Caco-2 (cell line): ENCODE results near the gene VPS13C. TPM values are rescaled to one million over a fixed set of nuclear protein-coding genes. Genes with fewer than 3 reads are reported as not detected.

Experiments used
- BruUV-seq: library from RNA; stranded (reverse); fragments of 400-500 nt; replicated peaks from 2 replicates; lab custom pipeline; 2021; lab: Mats Ljungman, UMichigan
- CTCF ChIA-PET: fragments of 300-600 bp; sonication (Branson Sonifier 250); formaldehyde crosslinking; loops from one replicate; lab custom pipeline; 2022; ENCODE audit warnings: antibody characterized with exemption; lab: Charles Lee
- POLR2A ChIA-PET: fragments of 300-600 bp; sonication (Branson Sonifier 250); formaldehyde crosslinking; loops from one replicate; lab custom pipeline; 2022; ENCODE audit warnings: antibody characterized with exemption; lab: Charles Lee
- DNase-seq, 2 experiments: peaks; one replicate each; pipeline versions ENCODE4 v3.0.0 to v3.0.0-alpha.2; 2020 to 2022
- H3K27me3 ChIP-seq: replicated peaks from 2 replicates; pipeline ENCODE4 v1.6.0; 2011; ENCODE audit warnings: low read length; ENCODE audit not compliant: control insufficient read depth, insufficient read depth
- H3K36me3 ChIP-seq: 2 replicates; pipeline ENCODE4 v1.5.1; 2011; ENCODE audit warnings: low read length; ENCODE audit not compliant: control insufficient read depth, insufficient read depth
- H3K4me1 ChIP-seq: fragments of 250-450 bp; sonication (Bioruptor Pico); 2 replicates; pipeline ENCODE4 v1.5.1; 2020; ENCODE audit warnings: mild to moderate bottlenecking
- H3K4me3 ChIP-seq: 2 replicates; pipeline ENCODE4 v1.5.1; 2011; ENCODE audit warnings: low read depth, mild to moderate bottlenecking, control low read depth, low read length
- H3K9me3 ChIP-seq: fragments of 250-450 bp; sonication (Bioruptor Pico); 2 replicates; pipeline ENCODE4 v1.5.1; 2020; ENCODE audit warnings: mild to moderate bottlenecking, moderate library complexity
- H3K27ac Mint-ChIP-seq: one replicate; pipeline ENCODE4 v1.8.0; 2022; ENCODE audit warnings: mixed read lengths; ENCODE audit not compliant: unreplicated experiment
- H3K27me3 Mint-ChIP-seq: one replicate; pipeline ENCODE4 v1.8.0; 2022; ENCODE audit warnings: mixed read lengths; ENCODE audit not compliant: insufficient read depth, unreplicated experiment
- H3K36me3 Mint-ChIP-seq: one replicate; pipeline ENCODE4 v1.8.0; 2022; ENCODE audit warnings: mild to moderate bottlenecking, mixed read lengths; ENCODE audit not compliant: insufficient read depth, unreplicated experiment
- H3K4me1 Mint-ChIP-seq: one replicate; pipeline ENCODE4 v1.8.0; 2022; ENCODE audit warnings: low read depth, mixed read lengths; ENCODE audit not compliant: unreplicated experiment
- H3K4me3 Mint-ChIP-seq: one replicate; pipeline ENCODE4 v1.8.0; 2022; ENCODE audit warnings: mild to moderate bottlenecking, moderate library complexity, mixed read lengths; ENCODE audit not compliant: unreplicated experiment
- H3K9me3 Mint-ChIP-seq: one replicate; pipeline ENCODE4 v1.8.0; 2022; ENCODE audit warnings: mixed read lengths; ENCODE audit not compliant: unreplicated experiment
- intact Hi-C: fragments of 100-400 bp; cut with micrococcal nuclease; formaldehyde crosslinking; loops from one replicate; pipeline ENCODE4 v1.10.0; 2022; ENCODE audit not compliant: unreplicated experiment
- total RNA-seq: library from RNA; stranded (reverse); gene quantifications from 2 replicates; pipeline ENCODE4 v1.2.3, GENCODE V29; 2022
- TF ChIP-seq, protein P1 (sequence below), 2 experiments: fragments of 200-600 bp in 1 of 2; IDR thresholded peaks; 1 replicate in 1 of 2; 2 replicates in 1 of 2; pipeline versions ENCODE4 v1.5.1 to v1.8.0; 2011 to 2022; ENCODE audit warnings: antibody characterized with exemption in 1 of 2, control low read depth in 1 of 2, inconsistent platforms in 1 of 2, low read depth in 1 of 2, low read length in 1 of 2, mild to moderate bottlenecking in 1 of 2, moderate library complexity in 1 of 2; ENCODE audit not compliant: insufficient read depth in 1 of 2, severe bottlenecking in 1 of 2, unreplicated experiment in 1 of 2

The VPS13C gene
- total RNA-seq, 1 experiment from 2014 or later: 42.4 TPM

DNA sequence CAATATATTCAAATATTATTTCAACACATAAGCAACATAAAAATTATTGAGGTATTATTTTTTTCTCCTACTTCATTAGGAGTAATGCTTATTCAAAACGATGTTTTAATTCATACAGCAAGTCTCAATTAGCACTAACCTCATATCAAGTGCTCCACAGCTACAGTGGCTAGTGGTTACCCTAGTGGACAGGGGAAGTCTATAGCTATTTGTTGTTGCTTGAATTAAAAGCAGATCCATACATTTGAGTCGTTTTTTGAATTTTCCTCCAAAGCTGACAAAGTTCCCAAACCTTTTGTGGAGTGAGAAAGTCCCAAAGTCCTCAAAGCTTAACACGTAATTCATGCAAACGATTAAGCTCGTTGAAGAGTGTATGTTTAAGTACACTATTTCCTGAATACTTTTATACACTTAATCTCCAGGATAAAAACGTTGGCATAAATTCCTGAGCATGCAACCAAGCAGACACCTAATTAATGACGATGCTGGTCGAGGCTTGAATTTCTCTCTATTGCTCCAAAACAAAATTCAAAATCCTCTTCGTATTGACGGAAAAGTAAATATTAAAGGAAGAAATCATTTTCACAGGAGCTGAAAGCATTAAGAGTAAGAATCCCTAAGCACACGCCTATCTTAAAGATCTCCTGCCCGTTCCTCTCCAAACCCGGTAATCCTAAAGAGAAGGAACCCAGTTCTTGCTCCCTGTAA lies 985 bp downstream of the VPS13C start:
- intact Hi-C loops: no loop called here
- ChIA-PET CTCF (no interaction called here), POLR2A (no interaction called here)
- H3K36me3 Mint-ChIP-seq: no peaks in the 10 kb centered on the region
- no peaks in the 10 kb centered on the region for H3K36me3 ChIP-seq
- H3K27me3 Mint-ChIP-seq: peaks cover 3% of the 10 kb centered on the region
- peak overlapping the region; percentile 92 for H3K27ac Mint-ChIP-seq
- H3K4me1 Mint-ChIP-seq: peaks cover 19% of the 10 kb centered on the region
- peak overlapping the region; percentile 85 for H3K4me3 ChIP-seq
- H3K9me3 Mint-ChIP-seq: no peaks in the 10 kb centered on the region
- H3K9me3 ChIP-seq: no peaks in the 10 kb centered on the region
- DNase-seq: no peak
- TSS peak; percentile 50 for BruUV-seq
- H3K27me3 ChIP-seq: no peaks in the 10 kb centered on the region
- TF ChIP-seq, protein P1, sequence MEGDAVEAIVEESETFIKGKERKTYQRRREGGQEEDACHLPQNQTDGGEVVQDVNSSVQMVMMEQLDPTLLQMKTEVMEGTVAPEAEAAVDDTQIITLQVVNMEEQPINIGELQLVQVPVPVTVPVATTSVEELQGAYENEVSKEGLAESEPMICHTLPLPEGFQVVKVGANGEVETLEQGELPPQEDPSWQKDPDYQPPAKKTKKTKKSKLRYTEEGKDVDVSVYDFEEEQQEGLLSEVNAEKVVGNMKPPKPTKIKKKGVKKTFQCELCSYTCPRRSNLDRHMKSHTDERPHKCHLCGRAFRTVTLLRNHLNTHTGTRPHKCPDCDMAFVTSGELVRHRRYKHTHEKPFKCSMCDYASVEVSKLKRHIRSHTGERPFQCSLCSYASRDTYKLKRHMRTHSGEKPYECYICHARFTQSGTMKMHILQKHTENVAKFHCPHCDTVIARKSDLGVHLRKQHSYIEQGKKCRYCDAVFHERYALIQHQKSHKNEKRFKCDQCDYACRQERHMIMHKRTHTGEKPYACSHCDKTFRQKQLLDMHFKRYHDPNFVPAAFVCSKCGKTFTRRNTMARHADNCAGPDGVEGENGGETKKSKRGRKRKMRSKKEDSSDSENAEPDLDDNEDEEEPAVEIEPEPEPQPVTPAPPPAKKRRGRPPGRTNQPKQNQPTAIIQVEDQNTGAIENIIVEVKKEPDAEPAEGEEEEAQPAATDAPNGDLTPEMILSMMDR (IDR thresholded peaks at IDR 0.05; ENCODE audit: insufficient read depth in 1 of 2, low read depth in 1 of 2, low read length in 1 of 2, severe bottlenecking in 1 of 2, unreplicated experiment in 1 of 2): no peak
- peaks cover 9% of the 10 kb centered on the region; the same call in 1 of the 2 replicates for H3K4me1 ChIP-seq
- peak overlapping the region; percentile 87 for H3K4me3 Mint-ChIP-seq

DNA sequence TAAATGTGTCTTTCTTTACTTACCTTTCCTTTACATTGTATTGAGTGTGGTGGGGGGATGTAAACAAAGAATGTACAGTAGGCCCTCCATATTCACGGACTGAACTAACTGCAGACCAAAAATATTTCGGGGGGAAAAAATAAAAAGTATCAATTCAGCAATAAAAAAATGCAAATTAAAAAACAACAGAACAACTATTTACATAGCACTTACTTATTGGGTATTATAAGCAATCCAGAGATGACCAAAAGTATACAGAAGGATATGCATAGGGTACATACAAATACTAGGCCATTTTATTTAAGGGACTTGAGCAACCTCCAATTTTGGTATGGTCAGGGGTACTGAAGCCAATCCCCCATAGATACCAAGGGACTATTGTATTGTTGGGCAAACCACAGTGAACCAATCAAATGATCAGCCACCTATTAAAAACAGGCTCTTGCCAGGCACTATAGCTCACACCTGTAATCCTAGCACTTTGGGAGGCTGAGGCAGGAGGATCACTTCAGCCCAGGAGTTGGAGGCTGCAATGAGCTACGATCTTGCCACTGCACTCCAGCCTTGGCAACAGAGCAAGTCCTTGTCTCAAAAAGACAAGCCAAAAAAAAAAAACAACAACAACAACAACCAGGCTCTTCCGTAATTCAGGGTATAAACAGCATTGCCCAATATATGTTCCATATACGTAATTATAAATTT lies 1.8 kb downstream of the VPS13C start:
- Histone ChIP-seq H3K27me3 (no peaks in the 10 kb centered on the region), H3K9me3 (no peaks in the 10 kb centered on the region), H3K36me3 (no peaks in the 10 kb centered on the region), H3K4me3 (no peak overlapping the region), H3K4me1 (peaks cover 16% of the 10 kb centered on the region; the same call in 1 of the 2 replicates)
- H3K27ac Mint-ChIP-seq: no peak overlapping the region
- CTCF ChIA-PET: no interaction called here
- H3K4me1 Mint-ChIP-seq: peaks cover 20% of the 10 kb centered on the region
- POLR2A ChIA-PET: no interaction called here
- no peak for DNase-seq
- peak overlapping the region; percentile 87 for H3K4me3 Mint-ChIP-seq
- no peaks in the 10 kb centered on the region for H3K9me3 Mint-ChIP-seq
- H3K36me3 Mint-ChIP-seq: no peaks in the 10 kb centered on the region
- BruUV-seq: no TSS peak
- TF ChIP-seq, protein P1 (IDR thresholded peaks at IDR 0.05; ENCODE audit: insufficient read depth in 1 of 2, low read depth in 1 of 2, low read length in 1 of 2, severe bottlenecking in 1 of 2, unreplicated experiment in 1 of 2): no peak
- H3K27me3 Mint-ChIP-seq: peaks cover under 1% of the 10 kb centered on the region
- intact Hi-C loops: no loop called here

DNA sequence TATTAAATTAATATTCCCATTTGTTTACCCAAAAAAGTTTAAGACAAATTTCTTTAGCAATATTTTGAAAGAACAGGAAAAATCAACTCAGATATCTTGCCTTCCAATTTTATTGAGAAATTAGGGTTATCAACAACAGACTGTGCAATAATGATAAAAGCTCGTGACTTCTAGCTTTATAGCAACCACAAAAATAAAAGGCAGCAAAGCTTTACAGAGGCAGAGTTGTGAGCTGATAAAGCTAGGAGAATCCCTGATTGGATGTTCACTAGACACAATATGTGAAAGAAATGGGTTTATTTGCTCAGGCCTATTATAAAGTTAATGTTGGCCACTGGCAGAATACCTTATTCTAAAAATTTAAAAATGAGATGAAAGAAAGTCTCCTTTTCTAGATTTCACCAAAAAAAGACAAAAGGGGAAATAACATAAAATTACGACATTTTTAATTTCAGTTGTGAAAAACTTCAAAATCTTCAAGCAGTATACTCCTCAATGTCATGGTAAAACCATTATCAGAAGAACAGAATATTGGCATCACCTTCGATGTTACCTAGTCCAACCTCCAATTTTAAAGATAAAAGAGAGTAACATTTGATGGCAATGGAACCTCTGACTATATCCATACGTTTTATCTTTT lies 2.8 kb downstream of the VPS13C start:
- H3K27me3 Mint-ChIP-seq: no peaks in the 10 kb centered on the region
- H3K4me3 ChIP-seq: no peak overlapping the region
- BruUV-seq: no TSS peak
- no peaks in the 10 kb centered on the region for H3K9me3 ChIP-seq
- H3K36me3 ChIP-seq: no peaks in the 10 kb centered on the region
- H3K9me3 Mint-ChIP-seq: no peaks in the 10 kb centered on the region
- H3K27me3 ChIP-seq: no peaks in the 10 kb centered on the region
- H3K4me1 Mint-ChIP-seq: peaks cover 20% of the 10 kb centered on the region
- no peak overlapping the region for H3K27ac Mint-ChIP-seq
- ChIA-PET POLR2A (no interaction called here), CTCF (no interaction called here)
- no peaks in the 10 kb centered on the region for H3K36me3 Mint-ChIP-seq
- peaks cover 21% of the 10 kb centered on the region; the same call in 1 of the 2 replicates for H3K4me1 ChIP-seq
- intact Hi-C loops: no loop called here
- no peak overlapping the region for H3K4me3 Mint-ChIP-seq
- no peak for DNase-seq
- TF ChIP-seq, protein P1 (IDR thresholded peaks at IDR 0.05; ENCODE audit: insufficient read depth in 1 of 2, low read depth in 1 of 2, low read length in 1 of 2, severe bottlenecking in 1 of 2, unreplicated experiment in 1 of 2): no peak
